K562 (cell line): ENCODE data around the gene TIMM23. TPM values are rescaled to one million over a fixed set of nuclear protein-coding genes. Genes with fewer than 3 reads are reported as not detected.

ENCODE experiments used
- AFF4 ChIP-seq: sonication (generic); formaldehyde crosslinking; IDR thresholded peaks from 2 replicates; pipeline ENCODE4 v1.8.0; 2023; ENCODE audit warnings: mild to moderate bottlenecking, missing genetic modification reagents
- BRF1 ChIP-seq: IDR thresholded peaks from 3 replicates; pipeline ENCODE4 v1.6.1; 2011; ENCODE audit warnings: borderline replicate concordance, mild to moderate bottlenecking; ENCODE audit not compliant: insufficient read length; ENCODE audit errors: extremely low read depth
- BRF2 ChIP-seq: IDR thresholded peaks from 3 replicates; pipeline ENCODE4 v1.6.1; 2011; ENCODE audit warnings: borderline replicate concordance, mild to moderate bottlenecking; ENCODE audit not compliant: insufficient read length, insufficient read depth
- CSDE1 ChIP-seq, 2 experiments: fragments of 450-650 bp; IDR thresholded peaks; 2 replicates each; pipeline ENCODE4 v1.6.1; 2016; ENCODE audit warnings: mild to moderate bottlenecking in 1 of 2
- HDAC8 ChIP-seq: fragments of 450-650 bp; IDR thresholded peaks from 2 replicates; pipeline ENCODE4 v1.6.1; 2016; ENCODE audit warnings: mild to moderate bottlenecking, missing genetic modification characterization, moderate library complexity, missing compliant biosample characterization
- JUND ChIP-seq, 2 experiments: IDR thresholded peaks; 2 replicates in 1 of 2; 3 replicates in 1 of 2; pipeline ENCODE4 v1.6.1; 2011; ENCODE audit warnings: borderline replicate concordance in 2 of 2, low read depth in 2 of 2, low read length in 2 of 2, improper control_type of control experiment in 1 of 2, missing biosample characterization in 1 of 2, missing genetic modification characterization in 1 of 2, missing genetic modification reagents in 1 of 2
- KLF13 ChIP-seq: fragments of 450-650 bp; IDR thresholded peaks from 2 replicates; pipeline ENCODE4 v1.6.1; 2016; ENCODE audit warnings: missing genetic modification characterization, low read depth, mild to moderate bottlenecking, missing compliant biosample characterization, moderate library complexity, borderline replicate concordance
- MTA2 ChIP-seq: fragments of 450-650 bp; IDR thresholded peaks from 2 replicates; pipeline ENCODE4 v1.6.1; 2016; ENCODE audit warnings: low read depth
- RAD21 ChIP-seq, 2 experiments: fragments of 250-450 bp in 1 of 2; fragments of 450-650 bp in 1 of 2; sonication (Bioruptor Pico) in 1 of 2; formaldehyde crosslinking in 1 of 2; IDR thresholded peaks in 1 of 2; conservative IDR thresholded peaks in 1 of 2; 2 replicates each; pipeline versions ENCODE4 v1.4.0 to v1.8.0; 2020 to 2022; ENCODE audit warnings: mild to moderate bottlenecking in 2 of 2, moderate library complexity in 1 of 2
- TCF7 ChIP-seq: sonication (generic); IDR thresholded peaks from 2 replicates; pipeline ENCODE4 v1.6.1; 2016; ENCODE audit warnings: antibody characterized with exemption, borderline replicate concordance
- USF1 ChIP-seq: sonication (generic); formaldehyde crosslinking; IDR thresholded peaks from 2 replicates; pipeline ENCODE4 v1.9.0; 2022; ENCODE audit warnings: mild to moderate bottlenecking, missing genetic modification reagents
- ZBTB7A ChIP-seq: IDR thresholded peaks from 2 replicates; pipeline ENCODE4 v1.6.1; 2011; ENCODE audit warnings: low read depth, mild to moderate bottlenecking, low read length, moderate library complexity, borderline replicate concordance; ENCODE audit not compliant: control insufficient read depth
- polyA plus RNA-seq, 8 experiments: library from polyadenylated mRNA; depleted of rRNA in 4 of 8; stranded (reverse) in 5 of 8; unstranded in 3 of 8; fragments of >200 nt; fragmentation: Nextera tagmentation in 2 of 8; fragmentation: Illumina TruSeq in 1 of 8; extraction: Ambion mirVana in 2 of 8; extraction: Trizol in 1 of 8; gene quantifications; 2 replicates each; pipeline versions ENCODE4 v1.2.1 to v1.2.3, GENCODE V29; 2011 to 2014; ENCODE audit warnings: inconsistent platforms in 1 of 8, missing spikeins in 1 of 8
- total RNA-seq, 7 experiments: library from RNA; depleted of rRNA in 6 of 7; stranded (reverse); fragments of >200 nt in 6 of 7; fragmentation: Illumina TruSeq in 2 of 7; extraction: Trizol in 2 of 7; gene quantifications; 2 replicates each; pipeline versions ENCODE4 v1.2.1 to v1.2.3, GENCODE V29; 2011 to 2021; ENCODE audit warnings: low replicate concordance in 1 of 7
- TF ChIP-seq, protein P1 (sequence below): sonication (generic); formaldehyde crosslinking; IDR thresholded peaks from 2 replicates; pipeline ENCODE4 v1.4.0; 2020; ENCODE audit warnings: mild to moderate bottlenecking, missing genetic modification reagents
- TF ChIP-seq, protein P2 (sequence below): fragments of 450-650 bp; IDR thresholded peaks from 2 replicates; pipeline ENCODE4 v1.6.1; 2017; ENCODE audit warnings: antibody characterized with exemption, mild to moderate bottlenecking

Gene TIMM23
- total and polyA plus RNA-seq, 9 of the 15 experiments (the other 6 are each of a cell fraction or from before 2014, with no cell fraction given): 148 to 280 (median 183) TPM

DNA sequence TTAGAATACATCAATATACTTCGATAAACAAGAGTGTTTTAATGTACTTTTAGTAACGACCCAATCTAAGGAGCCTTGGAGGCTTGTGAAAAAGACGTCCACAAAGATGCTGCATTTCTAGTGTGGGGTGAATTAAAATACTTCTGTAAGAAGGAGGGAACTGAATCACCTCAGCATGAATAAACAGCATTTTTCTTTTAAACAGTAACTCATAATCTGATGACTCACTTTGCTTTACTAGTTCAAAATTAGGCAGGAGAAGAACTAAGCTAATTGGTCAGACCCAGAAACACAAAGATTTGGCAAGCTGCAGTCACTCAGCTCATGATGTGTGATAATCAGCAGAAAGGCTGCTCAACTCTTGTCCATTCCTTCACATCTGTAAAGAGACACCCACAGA lies 33.9 kb downstream of the TIMM23 start (continued):
- TF ChIP-seq, protein P1, sequence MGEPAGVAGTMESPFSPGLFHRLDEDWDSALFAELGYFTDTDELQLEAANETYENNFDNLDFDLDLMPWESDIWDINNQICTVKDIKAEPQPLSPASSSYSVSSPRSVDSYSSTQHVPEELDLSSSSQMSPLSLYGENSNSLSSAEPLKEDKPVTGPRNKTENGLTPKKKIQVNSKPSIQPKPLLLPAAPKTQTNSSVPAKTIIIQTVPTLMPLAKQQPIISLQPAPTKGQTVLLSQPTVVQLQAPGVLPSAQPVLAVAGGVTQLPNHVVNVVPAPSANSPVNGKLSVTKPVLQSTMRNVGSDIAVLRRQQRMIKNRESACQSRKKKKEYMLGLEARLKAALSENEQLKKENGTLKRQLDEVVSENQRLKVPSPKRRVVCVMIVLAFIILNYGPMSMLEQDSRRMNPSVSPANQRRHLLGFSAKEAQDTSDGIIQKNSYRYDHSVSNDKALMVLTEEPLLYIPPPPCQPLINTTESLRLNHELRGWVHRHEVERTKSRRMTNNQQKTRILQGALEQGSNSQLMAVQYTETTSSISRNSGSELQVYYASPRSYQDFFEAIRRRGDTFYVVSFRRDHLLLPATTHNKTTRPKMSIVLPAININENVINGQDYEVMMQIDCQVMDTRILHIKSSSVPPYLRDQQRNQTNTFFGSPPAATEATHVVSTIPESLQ: no peak
- TF ChIP-seq BRF1 (no peak), TCF7 (no peak), RAD21 (CRISPR knock-in tag; conservative IDR thresholded peaks at IDR 0.05 in 1 of 2, IDR thresholded peaks at IDR 0.05 in 1 of 2) (no peak), KLF13 (tag) (no peak), USF1 (CRISPR knock-in tag) (no peak), BRF2 (no peak), AFF4 (no peak), ZBTB7A (no peak), MTA2 (no peak), HDAC8 (no peak), CSDE1 (IDR thresholded peaks at IDR 0.05) (no peak), JUND (IDR thresholded peaks at IDR 0.05; ENCODE audit: borderline replicate concordance, low read depth, low read length) (no peak), JUND (tag; IDR thresholded peaks at IDR 0.05; ENCODE audit: borderline replicate concordance, low read depth, low read length) (0 out of 3 replicates have a peak, but pooled peaks have one; percentile 29)
- TF ChIP-seq, protein P2, sequence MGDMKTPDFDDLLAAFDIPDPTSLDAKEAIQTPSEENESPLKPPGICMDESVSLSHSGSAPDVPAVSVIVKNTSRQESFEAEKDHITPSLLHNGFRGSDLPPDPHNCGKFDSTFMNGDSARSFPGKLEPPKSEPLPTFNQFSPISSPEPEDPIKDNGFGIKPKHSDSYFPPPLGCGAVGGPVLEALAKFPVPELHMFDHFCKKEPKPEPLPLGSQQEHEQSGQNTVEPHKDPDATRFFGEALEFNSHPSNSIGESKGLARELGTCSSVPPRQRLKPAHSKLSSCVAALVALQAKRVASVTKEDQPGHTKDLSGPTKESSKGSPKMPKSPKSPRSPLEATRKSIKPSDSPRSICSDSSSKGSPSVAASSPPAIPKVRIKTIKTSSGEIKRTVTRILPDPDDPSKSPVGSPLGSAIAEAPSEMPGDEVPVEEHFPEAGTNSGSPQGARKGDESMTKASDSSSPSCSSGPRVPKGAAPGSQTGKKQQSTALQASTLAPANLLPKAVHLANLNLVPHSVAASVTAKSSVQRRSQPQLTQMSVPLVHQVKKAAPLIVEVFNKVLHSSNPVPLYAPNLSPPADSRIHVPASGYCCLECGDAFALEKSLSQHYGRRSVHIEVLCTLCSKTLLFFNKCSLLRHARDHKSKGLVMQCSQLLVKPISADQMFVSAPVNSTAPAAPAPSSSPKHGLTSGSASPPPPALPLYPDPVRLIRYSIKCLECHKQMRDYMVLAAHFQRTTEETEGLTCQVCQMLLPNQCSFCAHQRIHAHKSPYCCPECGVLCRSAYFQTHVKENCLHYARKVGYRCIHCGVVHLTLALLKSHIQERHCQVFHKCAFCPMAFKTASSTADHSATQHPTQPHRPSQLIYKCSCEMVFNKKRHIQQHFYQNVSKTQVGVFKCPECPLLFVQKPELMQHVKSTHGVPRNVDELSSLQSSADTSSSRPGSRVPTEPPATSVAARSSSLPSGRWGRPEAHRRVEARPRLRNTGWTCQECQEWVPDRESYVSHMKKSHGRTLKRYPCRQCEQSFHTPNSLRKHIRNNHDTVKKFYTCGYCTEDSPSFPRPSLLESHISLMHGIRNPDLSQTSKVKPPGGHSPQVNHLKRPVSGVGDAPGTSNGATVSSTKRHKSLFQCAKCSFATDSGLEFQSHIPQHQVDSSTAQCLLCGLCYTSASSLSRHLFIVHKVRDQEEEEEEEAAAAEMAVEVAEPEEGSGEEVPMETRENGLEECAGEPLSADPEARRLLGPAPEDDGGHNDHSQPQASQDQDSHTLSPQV: peak; percentile 47; the same call in 1 of the 2 replicates
